HL-60 (cell line): ENCODE data around the gene TBC1D20.
"Not testable (repeated sequence)": the region's sequence is repeated elsewhere in the genome, so short reads cannot be mapped to it uniquely, and the experiment has no call there.

ENCODE experiments used
- DNase-seq, 2 experiments: peaks; one replicate each; pipeline ENCODE4 v3.0.0-alpha.2; 2010 to 2020; ENCODE audit warnings: low read depth in 1 of 2, low spot score in 1 of 2
- H3K27ac ChIP-seq: fragments of 250-450 bp; sonication (Bioruptor Pico); replicated peaks from 2 replicates; pipeline ENCODE4 v1.5.1; 2020; ENCODE audit warnings: mild to moderate bottlenecking, moderate library complexity
- H3K27me3 ChIP-seq: fragments of 250-450 bp; sonication (Bioruptor Pico); 2 replicates; pipeline ENCODE4 v1.5.1; 2021; ENCODE audit warnings: mild to moderate bottlenecking, moderate library complexity; ENCODE audit not compliant: insufficient read depth, poor library complexity, severe bottlenecking
- H3K4me3 ChIP-seq: replicated peaks from 2 replicates; pipeline ENCODE4 v1.5.1; 2011; ENCODE audit warnings: mild to moderate bottlenecking, control low read depth, low read length; ENCODE audit not compliant: insufficient read depth
- CTCF ChIP-seq: IDR thresholded peaks from one replicate; pipeline ENCODE4 v1.5.1; 2011; ENCODE audit warnings: low read length, control low read depth, inconsistent platforms; ENCODE audit not compliant: insufficient read depth
- GABPA ChIP-seq: IDR thresholded peaks from 2 replicates; pipeline ENCODE4 v1.6.1; 2012; ENCODE audit warnings: low read depth
- POLR2AphosphoS5 ChIP-seq: IDR thresholded peaks from 2 replicates; pipeline ENCODE4 v1.6.1; 2012; ENCODE audit warnings: low read depth
- REST ChIP-seq: IDR thresholded peaks from 2 replicates; pipeline ENCODE4 v1.6.1; 2012; ENCODE audit warnings: low read depth; ENCODE audit not compliant: insufficient replicate concordance
- SPI1 ChIP-seq: IDR thresholded peaks from 2 replicates; pipeline ENCODE4 v1.6.1; 2012; ENCODE audit warnings: low read depth, mild to moderate bottlenecking, borderline replicate concordance

The TBC1D20 gene

GRCh38 chr20:478010-478948 lies 15.9 kb upstream of the TBC1D20 start:
- Histone ChIP-seq H3K27me3 (no peaks in the 10 kb centered on the region), H3K4me3 (no peak overlapping the region), H3K27ac (no peak overlapping the region)
- no peak for TF ChIP-seq CTCF
- no peak for TF ChIP-seq SPI1
- no peak for TF ChIP-seq GABPA
- TF ChIP-seq REST, result no peak
- TF ChIP-seq POLR2AphosphoS5, result no peak
- no peak for DNase-seq

GRCh38 chr20:476561-477249 lies 14.4 kb upstream of the TBC1D20 start:
- DNase-seq, H3K27ac ChIP-seq, H3K4me3 ChIP-seq, H3K27me3 ChIP-seq: not testable (repeated sequence)

- TF ChIP-seq REST (no peak), CTCF (no peak), GABPA (no peak), SPI1 (no peak), POLR2AphosphoS5 (no peak)
- H3K27ac ChIP-seq, result no peak overlapping the region
These were observed 13.4 kb upstream of the TBC1D20 start for GRCh38 chr20:475463-476357.

GRCh38 chr20:474581-474980 lies 12.2 kb upstream of the TBC1D20 start:
- TF ChIP-seq POLR2AphosphoS5, result no peak
- no peak for TF ChIP-seq GABPA
- no peak for TF ChIP-seq SPI1

More at GRCh38 chr20:475463-476357, 13.4 kb upstream of the TBC1D20 start:
- Histone ChIP-seq H3K4me3 (no peak overlapping the region), H3K27me3 (no peaks in the 10 kb centered on the region)
- DNase-seq, result no peak

More at GRCh38 chr20:474581-474980, 12.2 kb upstream of the TBC1D20 start:
- H3K27me3 ChIP-seq, result no peaks in the 10 kb centered on the region
- H3K27ac ChIP-seq, result no peak overlapping the region
- no peak for DNase-seq
- H3K4me3 ChIP-seq, result no peak overlapping the region
